GM18498 (cell line): ENCODE data around the gene IGFL3.

Experiments used
- ATAC-seq: cut with Tn5 transposase; IDR thresholded peaks from one replicate; pipeline ENCODE4 v1.9.1; 2021; ENCODE audit warnings: mild to moderate bottlenecking, moderate library complexity; ENCODE audit not compliant: unreplicated experiment

IGFL3 gene

DNA sequence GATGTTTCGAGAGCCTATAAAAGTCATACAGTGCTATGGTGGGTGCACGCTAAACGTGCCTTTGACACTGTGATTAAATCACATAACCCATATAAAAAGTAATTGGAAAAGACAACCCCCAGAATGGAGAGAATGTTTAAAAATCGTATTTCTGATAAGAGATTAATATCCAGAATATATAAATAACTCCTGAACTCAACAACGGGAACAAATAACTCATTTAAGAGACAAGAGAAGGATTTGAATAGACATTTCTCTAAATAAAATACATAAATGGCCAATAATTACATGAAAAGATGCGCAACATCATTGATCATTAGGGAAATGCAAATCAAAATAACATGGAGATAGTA is 46.7 kb downstream of the IGFL3 start:
- ATAC-seq = no peak

- ATAC-seq = no peak
These were observed 47.3 kb downstream of the IGFL3 start for GRCh38 chr19:46076951-46077814.

GRCh38 chr19:46076031-46076880 is 48.2 kb downstream of the IGFL3 start:
- no peak for ATAC-seq

- ATAC-seq = no peak
These were observed 51.1 kb downstream of the IGFL3 start for GRCh38 chr19:46073268-46073922.
